Neutrophil (primary cell): ENCODE measurements around the gene BRIP1.

Source experiments
- H3K27ac ChIP-seq: fragments of 200-600 bp; sonication (generic); 2 replicates; pipeline ENCODE4 v1.5.1; 2016; ENCODE audit warnings: mild to moderate bottlenecking, moderate library complexity
- H3K27me3 ChIP-seq: fragments of 200-600 bp; sonication (generic); 2 replicates; pipeline ENCODE4 v1.6.0; 2016; ENCODE audit warnings: mild to moderate bottlenecking
- H3K36me3 ChIP-seq: fragments of 200-600 bp; sonication (generic); 2 replicates; pipeline ENCODE4 v1.5.1; 2017
- H3K4me1 ChIP-seq, 2 experiments: fragments of 200-600 bp in 1 of 2; sonication (generic) in 1 of 2; 1 replicate in 1 of 2; 2 replicates in 1 of 2; pipeline versions ENCODE4 v1.5.1 to v1.6.1; 2013 to 2016; ENCODE audit warnings: low read depth in 1 of 2, low read length in 1 of 2, mild to moderate bottlenecking in 1 of 2, moderate library complexity in 1 of 2; ENCODE audit not compliant: control insufficient read depth in 1 of 2, insufficient read depth in 1 of 2
- H3K4me3 ChIP-seq, 2 experiments: fragments of 200-600 bp in 1 of 2; sonication (generic) in 1 of 2; 1 replicate in 1 of 2; 2 replicates in 1 of 2; pipeline ENCODE4 v1.5.1; 2013 to 2016; ENCODE audit warnings: low read depth in 1 of 2, low read length in 1 of 2, mild to moderate bottlenecking in 1 of 2, moderate library complexity in 1 of 2
- H3K9me3 ChIP-seq: fragments of 200-600 bp; sonication (generic); 2 replicates; pipeline ENCODE4 v1.5.1; 2016
- TF ChIP-seq, protein P1 (sequence below): fragments of 200-600 bp; sonication (generic); IDR thresholded peaks from 2 replicates; pipeline ENCODE4 v1.5.1; 2016; ENCODE audit warnings: antibody characterized with exemption

Gene BRIP1

DNA sequence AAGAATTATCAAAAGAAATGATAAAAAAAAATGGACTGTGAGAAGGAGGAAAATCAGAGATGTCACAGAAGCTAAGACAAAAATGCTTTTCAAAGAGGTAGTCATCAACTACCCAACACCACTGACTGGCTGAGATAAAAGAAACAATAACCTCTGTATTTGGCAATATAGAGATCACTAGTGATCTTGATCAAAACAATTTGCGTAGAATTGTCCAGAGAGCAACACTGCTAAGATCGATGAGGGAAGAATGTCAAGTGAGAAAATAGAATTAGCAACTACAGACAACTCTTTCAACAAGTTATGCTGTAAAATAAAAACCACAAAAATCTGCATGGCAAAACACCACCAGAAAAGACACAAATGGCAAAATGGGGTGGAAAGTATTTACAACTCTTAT lies 66.0 kb downstream of the BRIP1 start:
- Histone ChIP-seq H3K9me3 (no peaks in the 10 kb centered on the region), H3K36me3 (peaks cover 8% of the 10 kb centered on the region), H3K27ac (no peak overlapping the region), H3K4me1 (no peaks in the 10 kb centered on the region), H3K27me3 (no peaks in the 10 kb centered on the region), H3K4me3 (no peak overlapping the region)
- TF ChIP-seq, protein P1, sequence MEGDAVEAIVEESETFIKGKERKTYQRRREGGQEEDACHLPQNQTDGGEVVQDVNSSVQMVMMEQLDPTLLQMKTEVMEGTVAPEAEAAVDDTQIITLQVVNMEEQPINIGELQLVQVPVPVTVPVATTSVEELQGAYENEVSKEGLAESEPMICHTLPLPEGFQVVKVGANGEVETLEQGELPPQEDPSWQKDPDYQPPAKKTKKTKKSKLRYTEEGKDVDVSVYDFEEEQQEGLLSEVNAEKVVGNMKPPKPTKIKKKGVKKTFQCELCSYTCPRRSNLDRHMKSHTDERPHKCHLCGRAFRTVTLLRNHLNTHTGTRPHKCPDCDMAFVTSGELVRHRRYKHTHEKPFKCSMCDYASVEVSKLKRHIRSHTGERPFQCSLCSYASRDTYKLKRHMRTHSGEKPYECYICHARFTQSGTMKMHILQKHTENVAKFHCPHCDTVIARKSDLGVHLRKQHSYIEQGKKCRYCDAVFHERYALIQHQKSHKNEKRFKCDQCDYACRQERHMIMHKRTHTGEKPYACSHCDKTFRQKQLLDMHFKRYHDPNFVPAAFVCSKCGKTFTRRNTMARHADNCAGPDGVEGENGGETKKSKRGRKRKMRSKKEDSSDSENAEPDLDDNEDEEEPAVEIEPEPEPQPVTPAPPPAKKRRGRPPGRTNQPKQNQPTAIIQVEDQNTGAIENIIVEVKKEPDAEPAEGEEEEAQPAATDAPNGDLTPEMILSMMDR: no peak

DNA sequence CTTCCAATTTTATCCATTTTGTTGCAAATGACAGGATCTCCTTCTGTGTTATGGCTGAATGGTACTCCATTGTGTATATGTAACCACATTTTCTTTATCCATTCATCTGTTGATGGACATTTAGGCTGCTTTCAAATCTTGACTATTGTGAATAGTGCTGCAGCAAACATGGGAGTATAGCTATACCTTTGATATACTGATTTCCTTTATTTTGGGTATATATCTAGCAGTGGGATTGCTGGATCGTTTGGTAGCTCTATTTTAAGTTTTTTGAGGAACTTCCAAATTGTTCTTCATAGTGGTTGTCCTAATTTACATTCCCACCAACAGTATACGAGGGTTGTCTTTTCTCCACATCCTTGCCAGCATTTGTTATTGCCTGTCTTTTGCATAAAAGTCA lies 67.8 kb downstream of the BRIP1 start:
- Histone ChIP-seq H3K4me1 (no peaks in the 10 kb centered on the region), H3K27me3 (no peaks in the 10 kb centered on the region), H3K27ac (no peak overlapping the region), H3K36me3 (peaks cover 8% of the 10 kb centered on the region), H3K9me3 (no peaks in the 10 kb centered on the region), H3K4me3 (no peak overlapping the region)
- TF ChIP-seq, protein P1: no peak

DNA sequence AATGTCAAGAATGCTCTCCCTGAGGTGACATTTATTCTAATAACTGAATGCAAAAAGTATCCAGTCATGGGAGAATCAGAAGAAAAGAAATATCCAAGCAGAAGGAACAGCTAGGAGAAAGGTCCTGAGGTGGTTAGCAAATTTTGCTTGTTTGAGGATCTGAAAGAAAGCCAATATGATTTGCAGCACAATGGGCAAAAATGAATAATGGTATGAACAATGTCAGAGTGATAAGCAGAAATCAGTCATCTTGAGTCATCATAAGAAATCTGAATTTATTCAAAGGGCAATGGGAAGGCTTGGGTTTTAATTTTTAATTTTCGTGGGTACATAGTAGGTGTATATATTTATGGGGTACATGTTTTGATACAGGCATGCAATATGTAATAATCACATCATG lies 68.5 kb downstream of the BRIP1 start:
- Histone ChIP-seq H3K36me3 (peaks cover 8% of the 10 kb centered on the region), H3K4me1 (no peaks in the 10 kb centered on the region), H3K27me3 (no peaks in the 10 kb centered on the region), H3K9me3 (no peaks in the 10 kb centered on the region), H3K27ac (no peak overlapping the region), H3K4me3 (no peak overlapping the region)
- TF ChIP-seq, protein P1: no peak

DNA sequence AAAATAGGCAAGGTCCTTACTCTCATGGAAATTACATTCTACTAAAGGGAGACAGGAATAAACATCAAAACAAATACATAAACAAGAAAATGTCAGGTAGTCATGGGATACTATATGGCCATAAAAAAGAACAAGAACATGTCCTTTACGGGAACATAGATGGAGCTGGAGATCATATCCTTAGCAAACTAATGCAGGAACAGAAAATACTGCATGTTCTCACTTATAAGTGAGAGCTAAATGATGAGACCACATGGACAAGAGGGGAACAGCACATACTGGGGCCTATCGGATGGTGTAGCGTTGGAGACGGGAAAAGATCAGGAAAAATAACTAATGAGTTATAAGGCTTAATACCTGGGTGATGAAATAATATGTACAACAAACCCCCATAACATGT lies 69.1 kb downstream of the BRIP1 start:
- TF ChIP-seq, protein P1: no peak
- peaks cover 8% of the 10 kb centered on the region for H3K36me3 ChIP-seq
- H3K27me3 ChIP-seq: no peaks in the 10 kb centered on the region

DNA sequence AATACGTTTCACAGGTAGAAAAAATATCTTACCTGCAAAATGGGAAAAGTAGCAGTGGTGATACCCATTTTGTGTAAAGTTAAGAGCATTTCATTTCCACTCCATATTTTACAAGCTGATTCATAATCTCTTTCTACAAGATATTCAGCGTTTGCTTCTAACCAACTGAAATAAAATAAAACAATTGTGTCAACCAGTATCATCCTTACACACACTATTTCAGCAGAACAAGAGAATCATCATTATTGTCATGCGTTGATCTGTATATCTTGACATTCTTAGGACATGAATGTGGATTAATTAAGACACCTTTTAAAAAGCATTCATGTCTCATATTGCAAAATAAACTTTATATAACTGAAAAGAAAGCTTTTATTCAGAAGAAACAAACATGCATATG lies 69.8 kb downstream of the BRIP1 start:
- H3K4me1 ChIP-seq: no peaks in the 10 kb centered on the region
- TF ChIP-seq, protein P1: no peak
- no peaks in the 10 kb centered on the region for H3K9me3 ChIP-seq
- H3K27ac ChIP-seq: no peak overlapping the region
- no peaks in the 10 kb centered on the region for H3K27me3 ChIP-seq
- peaks cover 12% of the 10 kb centered on the region for H3K36me3 ChIP-seq
- H3K4me3 ChIP-seq: no peak overlapping the region

More for the DNA sequence above, 69.1 kb downstream of the BRIP1 start:
- H3K4me1 ChIP-seq: no peaks in the 10 kb centered on the region
- no peaks in the 10 kb centered on the region for H3K9me3 ChIP-seq
- H3K4me3 ChIP-seq: no peak overlapping the region
- H3K27ac ChIP-seq: no peak overlapping the region

DNA sequence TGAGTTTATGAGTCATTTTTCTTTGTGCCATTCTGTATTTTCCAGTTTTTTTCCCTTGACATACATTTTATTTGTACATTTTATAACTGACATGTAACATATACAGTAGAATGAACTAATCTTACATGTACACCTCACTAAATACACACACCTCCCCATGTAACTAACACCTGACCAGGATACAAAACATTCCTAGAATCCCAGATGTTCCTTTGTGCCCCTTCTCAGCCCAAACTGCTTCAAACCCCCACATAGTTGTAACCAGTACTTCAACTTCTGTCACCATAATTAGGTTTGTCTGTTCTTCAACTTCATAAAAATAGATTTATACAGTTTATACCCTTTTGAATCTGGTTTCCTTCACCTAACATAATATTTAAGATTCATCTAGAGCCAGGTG lies 73.5 kb downstream of the BRIP1 start:
- peaks cover 6% of the 10 kb centered on the region for H3K36me3 ChIP-seq
- no peaks in the 10 kb centered on the region for H3K9me3 ChIP-seq
- TF ChIP-seq, protein P1: no peak
- no peak overlapping the region for H3K4me3 ChIP-seq
- no peaks in the 10 kb centered on the region for H3K4me1 ChIP-seq
- no peak overlapping the region for H3K27ac ChIP-seq
- H3K27me3 ChIP-seq: no peaks in the 10 kb centered on the region
